ENCODE data around the gene CFAP410.
"Not testable (repeated sequence)": the region's sequence is repeated elsewhere in the genome, so short reads cannot be mapped to it uniquely, and the experiment has no call there.

Gene CFAP410

DNA sequence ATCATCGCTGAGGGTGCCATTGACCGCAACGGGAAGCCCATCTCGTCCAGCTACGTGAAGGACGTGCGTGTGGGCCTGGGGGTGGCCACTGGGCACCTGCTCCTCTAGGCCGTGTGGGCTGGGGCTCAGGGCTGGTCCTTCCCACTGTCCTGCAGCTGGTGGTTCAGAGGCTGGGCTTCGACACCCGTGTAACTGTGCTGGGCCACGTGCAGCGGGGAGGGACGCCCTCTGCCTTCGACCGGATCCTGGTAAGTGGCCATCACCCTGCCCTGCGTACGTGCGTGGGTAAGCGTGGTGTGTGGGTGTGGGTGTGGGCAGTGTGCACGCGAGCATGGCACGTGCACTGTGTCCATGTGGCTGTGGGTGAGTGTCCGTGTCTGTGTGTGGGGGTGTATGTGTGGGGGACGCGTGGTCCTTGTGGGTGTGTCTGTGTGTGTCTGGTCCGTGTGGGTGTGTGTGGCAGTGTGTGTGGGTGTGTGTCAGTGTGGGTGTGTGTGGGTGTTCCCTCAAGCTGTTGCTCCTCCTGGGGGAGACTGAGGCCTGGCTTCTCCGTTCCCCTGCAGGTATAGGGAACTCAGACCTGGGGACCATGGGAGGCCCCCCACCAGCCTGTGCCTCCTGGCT is 22.8 kb downstream of the CFAP410 start:
- no peak for DNase-seq (ENCODE audit: low read depth)

DNA sequence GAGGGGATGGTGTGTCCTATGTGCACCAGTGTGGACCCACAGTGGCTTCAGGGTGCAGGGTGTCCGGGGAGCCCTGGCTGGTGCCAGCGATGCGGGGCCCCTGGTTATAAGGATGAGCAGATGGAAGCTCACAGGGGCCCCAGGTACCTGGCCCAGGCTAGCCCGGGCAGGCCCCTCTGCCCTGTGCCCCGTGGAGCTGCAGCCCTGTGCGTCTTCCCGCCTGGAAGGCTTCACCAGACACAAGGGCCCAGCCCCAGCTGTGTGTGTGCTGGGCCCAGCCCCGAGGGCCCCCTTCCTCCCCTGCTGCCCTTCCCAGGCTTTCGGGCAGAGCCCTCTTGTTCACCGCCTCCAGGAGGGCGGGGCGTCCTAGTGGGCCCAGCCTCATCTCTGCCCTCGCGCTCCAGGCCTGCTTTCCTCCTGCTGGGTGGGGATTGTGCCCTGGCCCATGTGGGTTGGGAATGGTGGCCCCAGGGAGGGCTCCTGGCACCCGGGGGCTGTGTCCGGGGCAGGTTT is 23.4 kb downstream of the CFAP410 start:
- no peak for DNase-seq (ENCODE audit: low read depth)

DNA sequence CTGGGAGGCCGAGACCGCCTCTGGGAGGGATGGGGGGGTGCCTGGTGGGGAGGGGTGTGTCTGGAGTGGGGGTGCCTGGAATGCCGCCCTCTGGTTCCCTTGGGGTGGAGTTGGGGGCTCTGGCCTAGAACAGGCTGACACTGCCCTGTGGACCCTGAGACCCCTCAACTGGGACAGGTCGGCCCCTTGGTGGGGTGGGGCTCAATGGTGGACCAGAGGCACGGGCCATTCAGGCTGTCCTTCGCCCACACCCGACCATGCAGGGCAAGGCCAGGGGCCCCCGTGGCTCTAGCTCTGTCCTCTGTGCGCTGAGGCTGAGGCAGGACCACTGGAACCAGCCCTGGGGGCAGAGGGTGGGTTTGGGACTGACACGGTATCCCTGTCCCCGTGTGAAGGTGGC is 24.6 kb downstream of the CFAP410 start:
- no peak for DNase-seq (ENCODE audit: low read depth)

DNA sequence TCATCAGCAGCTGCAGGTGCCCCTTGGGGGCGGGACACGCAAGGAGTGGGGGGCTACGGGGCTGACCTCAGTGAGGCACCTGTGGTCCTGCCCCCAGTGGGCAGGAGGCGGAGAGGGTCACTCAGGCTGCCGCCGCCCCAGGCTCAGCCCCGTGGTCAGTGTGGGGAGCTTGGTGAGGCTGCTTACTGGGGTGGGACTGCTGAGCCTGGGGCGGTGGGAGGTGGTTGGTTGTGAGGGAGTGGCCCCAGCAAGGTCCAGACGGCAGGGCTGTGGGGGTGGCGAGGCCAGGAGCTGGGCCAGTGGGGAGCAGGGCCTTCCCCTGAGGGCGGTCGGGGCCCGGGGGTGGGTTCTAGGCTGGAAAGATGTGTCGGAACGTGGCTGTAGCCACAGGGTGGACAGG is 25.1 kb downstream of the CFAP410 start:
- DNase-seq (ENCODE audit: low read depth), result no peak

DNA sequence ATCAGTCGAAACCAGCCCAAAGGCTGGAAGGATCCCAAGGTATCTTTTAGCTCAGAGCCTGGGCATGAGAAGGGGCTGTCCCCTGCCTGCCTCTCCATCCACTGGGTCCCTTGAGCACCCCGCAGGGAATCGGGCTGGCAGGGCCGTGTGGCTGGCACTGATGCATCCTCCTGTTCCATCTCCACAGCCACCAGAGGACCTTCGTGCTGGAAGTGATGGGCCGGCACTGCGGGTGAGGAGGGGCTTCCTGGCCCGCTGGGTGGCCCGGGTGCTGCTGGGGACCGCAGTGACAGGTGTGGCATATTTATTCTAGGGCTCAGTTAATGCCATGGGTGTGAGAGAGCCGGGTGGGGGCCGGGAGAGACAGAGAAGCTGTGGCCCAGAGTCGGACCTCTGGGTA is 25.7 kb downstream of the CFAP410 start:
- no peak for DNase-seq (ENCODE audit: low read depth)

DNA sequence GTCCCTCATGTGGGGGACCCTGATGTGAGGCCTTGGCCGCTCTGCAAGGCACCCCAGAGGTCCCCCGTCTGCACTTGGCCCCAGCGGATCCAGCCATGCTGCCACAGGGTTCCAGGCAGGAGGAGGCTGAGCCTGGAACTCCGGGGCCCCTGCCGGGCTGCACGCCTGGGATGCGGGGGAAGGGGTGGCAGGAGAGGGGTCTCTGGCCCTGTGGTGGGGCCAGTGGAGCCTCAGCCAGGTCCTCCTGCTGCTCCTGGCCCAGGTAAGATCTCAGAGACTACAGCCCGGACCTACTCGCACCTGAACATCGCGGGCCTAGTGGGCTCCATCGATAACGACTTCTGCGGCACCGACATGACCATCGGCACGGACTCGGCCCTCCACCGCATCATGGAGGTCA is 26.5 kb downstream of the CFAP410 start:
- no peak for DNase-seq (ENCODE audit: low read depth)

DNA sequence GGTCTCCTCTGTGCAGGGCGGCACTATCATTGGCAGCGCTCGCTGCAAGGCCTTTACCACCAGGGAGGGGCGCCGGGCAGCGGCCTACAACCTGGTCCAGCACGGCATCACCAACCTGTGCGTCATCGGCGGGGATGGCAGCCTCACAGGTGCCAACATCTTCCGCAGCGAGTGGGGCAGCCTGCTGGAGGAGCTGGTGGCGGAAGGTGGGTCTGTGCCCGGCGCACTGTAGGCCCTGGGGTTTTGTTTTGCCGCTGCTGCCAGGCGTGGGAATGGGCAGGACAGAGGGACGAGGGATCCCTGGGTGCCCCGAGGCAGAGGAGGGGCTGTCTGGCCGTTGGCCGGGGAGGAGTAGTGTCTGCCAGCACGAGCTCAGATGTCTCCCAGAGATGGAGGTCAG is 27.1 kb downstream of the CFAP410 start:
- DNase-seq (ENCODE audit: low read depth), result no peak

DNA sequence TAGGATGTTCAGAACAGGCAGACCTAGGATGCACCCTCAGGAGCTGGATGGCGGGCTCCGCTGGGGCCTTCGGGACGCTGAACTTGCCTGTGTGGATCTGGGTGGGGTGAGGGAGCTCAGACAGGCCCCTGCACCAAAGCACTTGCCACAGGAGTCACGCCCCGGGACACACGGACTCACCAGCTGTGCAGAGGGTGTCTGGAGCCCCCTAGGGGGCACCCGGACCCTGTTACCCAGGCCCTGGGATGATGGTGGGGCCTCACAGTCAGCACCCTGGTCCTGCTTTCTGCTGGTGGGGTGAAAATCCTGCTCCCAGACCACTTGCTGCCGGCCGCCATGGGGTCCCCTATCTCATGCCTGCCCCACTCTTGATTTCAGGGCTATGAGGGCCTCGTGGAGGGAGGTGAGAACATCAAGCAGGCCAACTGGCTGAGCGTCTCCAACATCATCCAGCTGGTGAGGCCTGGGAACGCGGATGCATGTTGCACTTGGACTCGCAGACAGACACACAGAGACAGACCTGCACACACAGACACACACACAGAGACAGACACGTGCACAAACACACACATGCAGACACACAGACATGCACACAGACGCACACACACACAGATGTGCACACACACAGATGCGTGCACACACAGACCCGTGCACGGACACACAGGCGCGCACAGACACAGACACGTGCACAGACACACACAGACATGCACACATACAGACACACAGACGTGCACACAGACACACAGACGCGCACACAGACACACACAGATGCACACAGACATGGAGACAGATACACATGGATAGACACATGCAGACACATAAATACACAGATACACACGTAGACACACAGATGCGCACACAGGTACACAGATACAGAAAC is 28.3 kb downstream of the CFAP410 start:
- DNase-seq (ENCODE audit: low read depth), result no peak

DNA sequence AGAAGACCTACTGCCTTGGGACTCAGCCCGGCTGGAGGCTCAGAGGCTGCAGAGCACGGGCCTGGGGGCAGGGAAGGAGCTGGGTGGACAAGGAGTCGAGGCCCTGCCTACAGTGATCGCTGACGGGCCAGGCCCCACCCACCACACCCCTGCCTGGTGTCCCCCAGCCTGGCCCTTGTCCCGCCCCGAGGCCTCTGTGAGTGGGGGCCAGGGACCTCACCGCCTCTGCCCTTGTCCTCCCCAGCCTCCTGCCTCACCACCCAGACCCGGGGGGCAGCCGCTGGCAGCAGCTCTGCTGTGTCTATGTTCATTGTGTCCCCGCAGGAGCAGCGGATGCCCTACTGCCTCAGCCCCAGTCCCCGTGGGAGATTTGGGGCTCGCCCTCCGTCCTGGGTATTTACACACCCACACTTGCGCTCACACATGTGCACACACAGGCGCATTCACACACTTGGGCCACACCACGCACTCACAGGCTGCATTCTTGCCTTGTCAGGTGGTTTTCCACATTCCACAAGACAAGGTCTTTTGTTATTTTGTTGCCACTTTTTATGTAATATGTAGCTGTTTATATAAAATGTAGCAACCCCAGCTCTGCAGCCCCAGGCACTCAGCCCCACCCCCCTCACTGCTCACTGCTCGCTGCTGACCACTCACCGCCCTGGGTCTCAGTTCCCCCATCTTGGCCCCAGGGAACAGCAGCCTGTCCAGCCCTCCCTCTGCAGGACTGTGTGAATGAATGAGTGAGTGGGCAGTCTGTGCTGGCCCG is 32.1 kb downstream of the CFAP410 start:
- no peak for DNase-seq (ENCODE audit: low read depth)

DNA sequence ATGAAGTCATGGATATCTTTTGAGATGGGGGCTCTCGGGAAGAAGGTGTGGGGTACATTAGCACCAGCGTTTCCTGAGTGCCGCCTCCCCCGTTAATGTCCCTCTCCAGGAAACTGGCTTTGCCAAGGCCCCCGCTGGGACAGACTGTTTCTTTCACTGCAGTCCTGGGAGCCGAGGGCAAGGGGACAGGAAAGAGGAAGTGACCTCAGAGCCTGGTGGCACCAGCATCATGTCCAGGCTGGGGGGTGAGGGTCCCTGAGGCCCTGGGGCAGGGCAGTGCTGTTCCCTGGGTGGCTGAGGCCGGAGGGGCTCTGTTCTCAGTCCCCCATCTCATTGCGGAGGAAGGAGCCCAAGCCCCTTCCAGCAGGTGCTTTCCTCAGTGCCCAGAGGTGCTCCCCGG is 33.5 kb downstream of the CFAP410 start:
- DNase-seq (ENCODE audit: low read depth), result no peak

DNA sequence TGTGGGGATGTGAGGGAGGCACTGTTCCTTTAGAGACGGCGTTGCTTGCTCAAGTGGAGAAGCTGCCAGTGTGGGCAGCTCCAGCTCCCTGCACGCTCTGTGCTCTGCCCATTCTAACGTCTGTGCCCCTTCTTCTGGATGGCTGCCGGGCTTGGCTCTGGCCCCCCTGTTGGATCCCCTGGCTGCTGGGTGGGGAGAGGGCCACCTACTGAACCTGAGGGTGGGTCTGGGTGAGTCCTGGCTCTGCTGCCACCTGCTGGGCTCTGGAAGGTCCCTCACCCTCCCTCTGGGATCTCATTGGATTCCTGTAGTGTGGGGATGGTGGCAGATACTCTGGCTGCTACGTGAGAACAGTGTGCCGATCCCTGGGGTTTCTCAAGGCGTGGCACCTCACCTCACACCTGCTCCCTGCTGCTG is 34.3 kb downstream of the CFAP410 start:
- DNase-seq (ENCODE audit: low read depth), result no peak

DNA sequence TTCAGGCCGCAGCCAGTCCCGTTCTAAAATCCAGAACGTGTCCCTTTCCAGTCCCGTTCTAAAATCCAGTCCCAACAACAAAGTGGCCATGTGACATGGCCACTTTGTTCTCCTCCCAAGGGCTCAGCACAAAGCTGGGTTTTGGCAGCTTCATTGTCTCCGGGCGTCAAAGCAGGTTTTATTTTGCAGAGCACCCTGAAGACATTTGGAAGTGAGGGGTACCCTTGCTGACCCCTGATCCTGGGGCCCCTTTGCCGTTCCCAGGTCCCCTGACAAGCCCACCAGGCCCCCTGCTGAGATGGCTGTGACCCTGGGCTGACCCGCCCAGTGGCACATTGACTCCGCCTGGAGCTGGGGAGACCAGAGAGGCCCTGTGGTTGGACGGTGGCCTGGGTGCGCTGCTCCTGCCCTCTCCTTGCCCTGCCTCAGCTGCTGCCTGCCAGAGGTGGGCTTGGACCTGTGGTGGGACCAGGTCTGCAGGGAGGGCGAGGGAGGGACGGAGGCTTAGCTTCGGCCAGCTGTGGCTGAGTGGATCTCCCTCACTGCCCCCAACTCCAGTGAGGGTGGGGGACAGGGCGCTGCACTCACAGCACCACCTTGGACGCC is 35.1 kb downstream of the CFAP410 start:
- no peak for DNase-seq (ENCODE audit: low read depth)

DNA sequence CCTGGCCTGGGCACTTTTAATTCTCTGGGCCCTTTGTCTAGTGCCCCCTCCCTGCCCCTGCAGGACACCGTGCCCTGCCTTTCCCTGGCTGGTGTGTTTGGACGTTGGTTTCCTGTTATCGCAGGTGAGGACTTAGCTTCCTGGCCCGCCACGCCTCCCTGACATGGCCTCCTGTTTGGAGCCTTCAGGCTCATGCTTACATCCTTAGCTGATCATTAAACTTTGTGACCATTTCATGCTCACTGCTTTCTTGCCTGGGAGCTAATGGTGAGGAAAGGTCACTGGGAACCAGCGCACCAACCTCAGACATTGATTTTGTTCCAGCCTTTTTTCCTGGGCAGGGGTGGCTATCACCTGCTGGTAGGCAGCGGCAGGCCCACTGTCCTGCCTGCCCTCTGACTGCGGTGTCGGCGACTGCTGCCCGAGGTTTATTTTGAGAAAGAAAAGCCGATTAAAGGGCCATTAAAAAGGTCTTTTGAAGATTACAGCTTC is 35.7 kb downstream of the CFAP410 start:
- no peak for DNase-seq (ENCODE audit: low read depth)

DNA sequence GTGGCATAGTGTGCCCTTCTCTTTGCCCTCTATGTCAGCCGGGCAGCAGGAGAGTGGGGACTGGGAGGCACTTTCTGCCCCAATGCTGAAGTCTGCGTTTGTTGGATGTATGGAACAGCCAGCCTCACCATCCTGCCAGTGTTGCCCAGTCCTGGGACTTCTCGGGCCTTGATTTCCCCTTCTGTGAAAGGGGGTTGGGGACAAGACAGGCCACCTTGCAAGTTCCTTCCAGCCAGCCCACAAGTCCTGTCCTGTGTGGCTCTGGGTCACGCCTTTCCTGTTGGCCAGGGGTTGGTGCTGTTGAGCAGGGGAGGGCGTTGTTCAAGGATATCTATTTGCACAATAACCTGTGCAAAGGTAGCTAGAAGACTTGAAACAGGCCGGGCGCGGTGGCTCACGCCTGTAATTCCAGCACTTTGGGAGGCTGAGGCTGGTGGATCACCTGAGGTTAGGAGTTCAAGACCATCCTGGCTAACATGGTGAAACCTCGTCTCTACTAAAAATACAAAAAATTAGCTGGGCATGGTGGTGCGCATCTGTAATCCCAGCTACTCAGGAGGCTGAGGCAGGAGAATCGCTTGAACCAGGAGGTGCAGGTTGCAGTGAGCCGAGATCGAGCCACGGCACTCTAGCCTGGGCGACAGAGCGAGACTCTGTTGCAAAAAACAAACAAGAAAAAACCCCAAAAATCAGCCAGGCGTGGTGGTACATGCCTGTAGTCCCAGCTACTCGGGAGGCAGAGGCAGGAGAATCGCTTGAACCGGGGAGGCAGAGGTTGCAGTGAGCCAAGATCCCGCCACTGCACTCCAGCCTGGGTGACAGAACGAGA is 36.4 kb downstream of the CFAP410 start:
- DNase-seq (ENCODE audit: low read depth), result not testable (repeated sequence)

DNA sequence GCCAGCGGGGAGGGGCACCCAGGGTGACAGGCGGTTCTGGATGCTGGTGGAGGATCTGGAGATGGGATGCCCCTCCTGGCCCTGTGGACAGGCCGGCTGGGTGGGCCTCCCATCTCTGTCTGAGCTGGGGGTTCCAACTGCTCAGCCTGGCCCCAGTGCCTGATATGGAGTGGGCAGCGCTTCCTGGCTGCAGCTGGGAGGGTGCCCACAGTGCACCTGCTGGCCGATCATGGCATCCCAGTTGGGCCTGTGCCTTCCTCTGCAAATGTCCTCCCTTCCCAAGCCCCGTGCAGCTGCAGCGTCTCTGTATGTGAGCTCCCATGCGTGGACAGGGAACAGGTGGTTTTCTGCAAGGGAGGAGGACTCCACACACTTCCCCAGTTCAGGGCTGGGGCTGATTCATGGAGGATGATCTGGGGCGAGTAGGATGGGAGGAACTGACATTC is 37.2 kb downstream of the CFAP410 start:
- no peak for DNase-seq (ENCODE audit: low read depth)

DNA sequence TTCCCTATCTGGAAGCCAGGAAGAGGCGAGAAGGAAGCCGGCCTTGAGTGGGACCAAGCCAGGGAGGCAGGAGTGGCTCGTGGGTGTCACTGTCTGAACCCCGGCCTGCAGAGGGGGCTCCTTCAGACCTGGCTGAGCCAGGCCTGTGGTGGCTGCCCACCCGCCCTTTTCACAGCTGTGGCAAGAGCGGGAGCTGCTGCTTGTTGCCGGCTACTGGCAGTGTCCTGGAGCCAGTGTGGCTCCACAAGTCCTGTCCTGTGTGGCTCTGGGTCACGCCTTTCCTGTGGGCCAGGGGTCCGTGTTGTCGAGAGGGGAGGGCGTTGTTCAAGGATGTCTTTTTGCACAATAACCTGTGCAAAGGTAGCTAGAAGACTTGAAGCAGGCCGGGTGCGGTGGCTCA is 38.0 kb downstream of the CFAP410 start:
- no peak for DNase-seq (ENCODE audit: low read depth)

DNA sequence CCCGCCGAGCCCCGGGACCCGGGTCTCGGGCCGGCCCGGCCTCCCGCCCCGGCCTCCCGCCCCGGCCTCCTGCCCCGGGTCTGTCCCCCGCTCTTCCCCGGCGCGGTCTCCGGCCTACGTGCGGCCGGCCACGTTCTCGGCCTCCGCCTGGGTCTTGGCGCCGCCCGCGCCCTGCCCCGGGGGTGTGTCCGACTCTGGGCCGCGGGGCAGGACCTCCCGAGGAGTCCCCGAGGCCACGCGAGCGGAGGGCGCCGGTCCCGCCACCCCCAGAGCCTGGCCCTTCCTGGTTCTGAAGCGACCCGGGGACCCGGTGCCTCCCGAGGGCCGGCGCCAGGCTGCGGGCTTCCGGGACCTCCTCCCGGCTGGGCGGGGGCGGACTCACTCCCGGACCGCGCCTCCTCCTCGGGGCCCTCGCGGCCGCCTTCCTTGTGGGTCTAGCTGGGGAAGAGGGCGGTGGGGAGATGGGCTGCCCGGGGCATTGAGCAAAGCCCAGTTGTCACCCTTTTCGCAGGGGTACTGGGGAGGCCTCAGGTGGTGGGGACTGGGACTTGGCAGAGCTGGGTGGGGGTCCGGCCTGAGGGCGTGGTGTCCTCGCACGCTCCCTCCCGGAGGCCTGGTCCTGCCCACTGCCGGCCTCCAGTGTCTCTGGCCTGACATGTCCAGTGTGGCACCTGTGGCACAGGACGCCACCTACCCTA is 38.8 kb downstream of the CFAP410 start:
- no peak for DNase-seq (ENCODE audit: low read depth)

DNA sequence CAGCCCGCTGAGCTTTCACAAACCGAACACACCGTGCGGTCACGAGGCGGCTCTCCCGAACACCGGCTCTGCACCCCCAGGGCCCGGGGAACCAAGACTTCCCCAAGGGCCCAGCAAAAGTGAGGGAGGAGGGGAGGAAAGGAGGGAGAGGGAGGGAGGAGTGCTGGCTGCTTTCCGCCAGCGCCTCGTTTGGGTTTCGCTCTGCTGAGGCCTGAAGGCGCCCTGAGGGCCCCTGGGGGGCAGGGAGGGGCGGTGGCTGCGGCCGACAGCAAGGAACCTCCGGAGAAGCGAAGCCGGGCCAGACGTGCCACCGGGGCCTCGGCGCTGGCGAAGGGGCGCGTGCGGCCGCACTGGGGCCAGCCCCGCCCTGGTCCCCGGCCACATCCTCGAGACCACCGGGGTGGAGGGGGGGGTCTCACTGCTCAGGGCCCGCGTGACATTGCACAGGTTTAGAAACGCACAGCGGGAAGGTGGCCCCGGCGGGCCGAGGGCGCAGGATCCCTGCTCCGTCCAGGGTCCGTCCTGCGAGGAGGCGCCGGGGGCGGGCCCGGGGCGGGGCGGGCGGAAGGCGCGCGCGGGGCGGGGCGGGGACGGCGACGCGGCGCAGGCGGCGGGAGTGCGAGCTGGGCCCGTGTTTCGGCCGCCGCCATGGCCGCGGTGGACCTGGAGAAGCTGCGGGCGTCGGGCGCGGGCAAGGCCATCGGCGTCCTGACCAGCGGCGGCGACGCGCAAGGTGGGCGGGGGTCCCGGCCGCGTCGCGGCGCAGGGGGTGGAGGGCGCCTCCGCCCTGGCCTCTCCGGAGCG is 39.5 kb downstream of the CFAP410 start, which contains the start of gene PFKL:
TSS of gene PFKL (plus strand) at position 596 of the 804 bp plus-strand sequence. CDS start at position 649, 53 bp downstream.
- DNase-seq (ENCODE audit: low read depth), result no peak

DNA sequence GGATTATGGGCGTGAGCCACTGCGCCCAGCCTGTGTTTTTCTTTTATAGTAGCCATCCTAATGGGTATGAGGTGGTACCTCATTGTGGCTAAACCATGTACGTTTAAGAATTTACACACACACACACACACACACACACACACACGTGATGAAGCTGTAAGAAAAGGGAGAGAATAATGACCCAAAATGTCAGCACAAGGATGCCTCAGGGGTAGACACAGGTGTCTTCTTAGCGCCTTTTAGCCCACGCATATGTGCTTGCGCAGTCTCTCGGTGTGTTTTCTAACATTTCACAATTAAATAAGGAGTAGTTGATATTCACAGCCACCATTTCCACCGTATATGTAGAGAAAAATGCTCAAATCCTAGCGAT is 40.1 kb downstream of the CFAP410 start:
- no peak for DNase-seq (ENCODE audit: low read depth)

DNA sequence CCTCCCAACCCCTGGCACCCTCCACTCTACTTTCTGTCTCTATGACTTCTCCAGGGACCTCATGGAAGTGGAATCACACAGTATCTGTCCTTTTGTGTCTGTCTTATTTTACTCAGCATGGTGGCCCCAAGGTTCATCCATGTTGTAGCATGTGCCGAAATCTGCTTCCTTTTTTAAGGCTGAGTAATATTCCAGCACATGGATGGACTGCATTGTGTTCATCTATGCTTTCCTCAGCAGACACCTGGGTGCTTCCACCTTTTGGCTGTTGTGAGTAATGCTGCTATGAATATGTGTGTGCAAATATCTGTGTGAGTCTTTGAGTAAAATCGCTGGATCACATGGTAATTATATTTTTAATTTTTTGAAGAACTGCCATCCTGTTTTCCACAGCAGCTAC is 40.9 kb downstream of the CFAP410 start:
- DNase-seq (ENCODE audit: low read depth), result no peak
